HCT116 (cell line): Measurements from ENCODE around the gene FOXP2. TPM values are rescaled to one million over a fixed set of nuclear protein-coding genes. Genes with fewer than 3 reads are reported as not detected.

ENCODE experiments used
- ATAC-seq: fragments of 200-7000 bp; cut with Tn5 transposase; 2 replicates; pipeline ENCODE4 v1.9.1; 2020; ENCODE audit warnings: mild to moderate bottlenecking, moderate library complexity
- BruUV-seq: library from RNA; stranded (reverse); fragments of 400-500 nt; replicated peaks from 2 replicates; lab custom pipeline; 2021; lab: Mats Ljungman, UMichigan
- CTCF ChIA-PET: fragments of 300-600 bp; sonication (Branson Sonifier 250); formaldehyde crosslinking; loops from one replicate; lab custom pipeline; 2021; ENCODE audit warnings: antibody characterized with exemption; lab: Charles Lee
- POLR2A ChIA-PET: fragments of 300-600, 350-600 bp; sonication (Branson Sonifier 250); formaldehyde crosslinking; loops from one replicate; lab custom pipeline; 2021; ENCODE audit warnings: antibody characterized with exemption; lab: Charles Lee
- RAD21 ChIA-PET, 2 experiments: fragments of 300-600 bp; sonication (Branson Sonifier 250); formaldehyde crosslinking; loops; one replicate each; lab custom pipeline; 2023; ENCODE audit warnings: low total read pairs in 2 of 2; ENCODE audit not compliant: uncharacterized antibody in 2 of 2, unreplicated experiment in 2 of 2, low non-redundant PET in 1 of 2; lab: Charles Lee
- DNase-seq: peaks from one replicate; pipeline ENCODE4 v3.0.0-alpha.2; 2010; ENCODE audit warnings: low read depth, low spot score
- H2AFZ ChIP-seq: fragments of 200-600 bp; shearing (Covaris generic), sonication (generic); 2 replicates; pipeline ENCODE4 v1.6.1; 2017; ENCODE audit warnings: low read depth, mixed run types, mixed read lengths, antibody characterized with exemption, low read length; ENCODE audit not compliant: poor library complexity, severe bottlenecking
- H3K27ac ChIP-seq: 2 replicates; pipeline ENCODE4 v1.5.1; 2012; ENCODE audit warnings: low read depth, low read length
- H3K27me3 ChIP-seq: fragments of 200-600 bp; sonication (generic); 2 replicates; pipeline ENCODE4 v1.6.1; 2016; ENCODE audit warnings: mixed run types, low read length, mixed read lengths; ENCODE audit not compliant: insufficient read depth
- H3K36me3 ChIP-seq, 2 experiments: fragments of 200-500 bp in 1 of 2; fragments of 200-600 bp in 1 of 2; sonication (Bioruptor generic) in 1 of 2; sonication (generic) in 1 of 2; 2 replicates each; pipeline versions ENCODE4 v1.5.1 to v1.6.1; 2014 to 2016; ENCODE audit warnings: low read length in 2 of 2, inconsistent platforms in 1 of 2, mixed read lengths in 1 of 2, mixed run types in 1 of 2; ENCODE audit not compliant: insufficient read depth in 2 of 2, control insufficient read depth in 1 of 2
- H3K4me1 ChIP-seq, 2 experiments: fragments of 200-600 bp in 1 of 2; sonication (generic) in 1 of 2; 2 replicates each; pipeline versions ENCODE4 v1.5.1 to v1.6.1; 2012 to 2017; ENCODE audit warnings: low read length in 2 of 2, inconsistent platforms in 1 of 2, mild to moderate bottlenecking in 1 of 2, mixed read lengths in 1 of 2, mixed run types in 1 of 2, moderate library complexity in 1 of 2; ENCODE audit not compliant: insufficient read depth in 2 of 2, control insufficient read depth in 1 of 2
- H3K4me2 ChIP-seq: fragments of 200-600 bp; sonication (generic); 2 replicates; pipeline ENCODE4 v1.6.1; 2017; ENCODE audit warnings: mixed run types, low read length, mixed read lengths
- H3K4me3 ChIP-seq, 2 experiments: fragments of 200-600 bp in 1 of 2; sonication (generic) in 1 of 2; replicated peaks in 1 of 2; 2 replicates each; pipeline ENCODE4 v1.5.1; 2011 to 2016; ENCODE audit warnings: low read length in 2 of 2, control low read depth in 1 of 2, low read depth in 1 of 2, mild to moderate bottlenecking in 1 of 2, mixed read lengths in 1 of 2, mixed run types in 1 of 2
- H3K79me2 ChIP-seq: fragments of 200-600 bp; sonication (generic); 2 replicates; pipeline ENCODE4 v1.6.1; 2017; ENCODE audit warnings: mild to moderate bottlenecking, mixed run types, low read length, moderate library complexity, mixed read lengths; ENCODE audit not compliant: insufficient read depth
- H3K9ac ChIP-seq: fragments of 200-600 bp; sonication (generic); 2 replicates; pipeline ENCODE4 v1.6.1; 2016; ENCODE audit warnings: low read length, mixed read lengths
- H3K9me2 ChIP-seq: fragments of 200-600 bp; sonication (generic), shearing (Covaris generic); 2 replicates; pipeline ENCODE4 v1.6.1; 2017; ENCODE audit warnings: mixed run types, mild to moderate bottlenecking, moderate library complexity; ENCODE audit not compliant: insufficient read depth
- H3K9me3 ChIP-seq, 2 experiments: fragments of 200-500 bp in 1 of 2; fragments of 200-600 bp in 1 of 2; sonication (Bioruptor generic) in 1 of 2; sonication (generic) in 1 of 2; 2 replicates each; pipeline ENCODE4 v1.6.1; 2014 to 2017; ENCODE audit warnings: low read length in 2 of 2, mixed read lengths in 2 of 2, inconsistent platforms in 1 of 2, low read depth in 1 of 2, mild to moderate bottlenecking in 1 of 2, mixed run types in 1 of 2, moderate library complexity in 1 of 2; ENCODE audit not compliant: control insufficient read depth in 1 of 2, insufficient read depth in 1 of 2
- H4K20me1 ChIP-seq: fragments of 200-600 bp; sonication (generic), shearing (Covaris generic); 2 replicates; pipeline ENCODE4 v1.6.1; 2017; ENCODE audit warnings: mixed run types, mild to moderate bottlenecking, moderate library complexity; ENCODE audit not compliant: insufficient read depth
- CBX3 ChIP-seq: IDR thresholded peaks from 2 replicates; pipeline ENCODE4 v1.6.1; 2012; ENCODE audit warnings: low read depth
- CEBPB ChIP-seq: IDR thresholded peaks from 2 replicates; pipeline ENCODE4 v1.6.1; 2012; ENCODE audit warnings: low read depth
- ELF1 ChIP-seq: IDR thresholded peaks from 2 replicates; pipeline ENCODE4 v1.6.1; 2012; ENCODE audit warnings: low read depth, borderline replicate concordance
- SP1 ChIP-seq: IDR thresholded peaks from 2 replicates; pipeline ENCODE4 v1.6.1; 2012; ENCODE audit warnings: low read depth
- TCF7L2 ChIP-seq: IDR thresholded peaks from 2 replicates; pipeline ENCODE4 v1.7.0; 2011; ENCODE audit warnings: borderline replicate concordance, inconsistent platforms; ENCODE audit not compliant: insufficient read depth, insufficient read length; ENCODE audit errors: extremely low read depth
- ZNF274 ChIP-seq: fragments of 200-500 bp; sonication (Bioruptor generic); IDR thresholded peaks from 2 replicates; pipeline ENCODE4 v1.6.1; 2014; ENCODE audit warnings: mild to moderate bottlenecking, low read depth, low read length, inconsistent platforms
- intact Hi-C: fragments of 100-400 bp; cut with micrococcal nuclease; formaldehyde crosslinking; loops from 2 replicates; pipeline ENCODE4 v1.10.0; 2022
- total RNA-seq: library from RNA; stranded (reverse); gene quantifications from one replicate; pipeline ENCODE4 v1.2.1, GENCODE V29; 2021; ENCODE audit not compliant: unreplicated experiment
- TF ChIP-seq, protein P1 (sequence below): IDR thresholded peaks from 2 replicates; pipeline ENCODE4 v1.6.1; 2011; ENCODE audit warnings: mild to moderate bottlenecking, low read length, moderate library complexity; ENCODE audit not compliant: insufficient replicate concordance; ENCODE audit errors: extremely low read depth
- TF ChIP-seq, protein P2 (sequence below): IDR thresholded peaks from 2 replicates; pipeline ENCODE4 v1.6.1; 2012
- TF ChIP-seq, protein P3 (sequence below): IDR thresholded peaks from 2 replicates; pipeline ENCODE4 v1.6.1; 2012

Gene FOXP2
- total RNA-seq, 1 experiment from 2014 or later, result 2.5 TPM

DNA sequence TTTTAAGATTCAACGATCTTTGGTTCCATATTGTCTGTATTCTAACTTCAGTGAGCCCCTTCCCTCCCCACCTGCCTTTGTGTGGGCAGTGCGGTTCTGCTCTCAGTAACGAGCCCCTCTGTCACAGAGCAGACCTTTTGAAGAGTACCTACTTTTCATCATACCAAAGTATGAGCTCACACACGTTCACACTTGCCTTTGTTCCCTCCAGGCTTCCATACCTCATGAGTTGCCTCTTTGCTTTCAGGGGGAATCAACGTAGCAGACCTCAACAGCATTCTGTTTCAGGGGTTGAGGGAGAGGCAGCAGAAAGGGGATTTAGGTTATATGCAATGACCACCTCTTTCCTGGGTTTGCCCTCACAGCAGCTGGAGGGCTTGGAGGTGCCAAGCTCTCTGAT lies 295.9 kb downstream of the FOXP2 start:
- ChIA-PET RAD21 (no interaction called here), POLR2A (no interaction called here), CTCF (no interaction called here)
- no peak overlapping the region for H2AFZ ChIP-seq
- ATAC-seq (no peak), DNase-seq (no peak)
- intact Hi-C loops, result no loop called here
- H3K9ac ChIP-seq, result no peak overlapping the region
- no peaks in the 10 kb centered on the region for H3K9me2 ChIP-seq
- no peaks in the 10 kb centered on the region for H4K20me1 ChIP-seq
- H3K4me2 ChIP-seq, result no peak overlapping the region
- no TSS peak for BruUV-seq
- H3K27me3 ChIP-seq, result no peaks in the 10 kb centered on the region
- H3K4me1 ChIP-seq, result no peaks in the 10 kb centered on the region
- H3K4me3 ChIP-seq, result no peak overlapping the region
- no peaks in the 10 kb centered on the region for H3K36me3 ChIP-seq
- no peaks in the 10 kb centered on the region for H3K9me3 ChIP-seq
- TF ChIP-seq, protein P1, sequence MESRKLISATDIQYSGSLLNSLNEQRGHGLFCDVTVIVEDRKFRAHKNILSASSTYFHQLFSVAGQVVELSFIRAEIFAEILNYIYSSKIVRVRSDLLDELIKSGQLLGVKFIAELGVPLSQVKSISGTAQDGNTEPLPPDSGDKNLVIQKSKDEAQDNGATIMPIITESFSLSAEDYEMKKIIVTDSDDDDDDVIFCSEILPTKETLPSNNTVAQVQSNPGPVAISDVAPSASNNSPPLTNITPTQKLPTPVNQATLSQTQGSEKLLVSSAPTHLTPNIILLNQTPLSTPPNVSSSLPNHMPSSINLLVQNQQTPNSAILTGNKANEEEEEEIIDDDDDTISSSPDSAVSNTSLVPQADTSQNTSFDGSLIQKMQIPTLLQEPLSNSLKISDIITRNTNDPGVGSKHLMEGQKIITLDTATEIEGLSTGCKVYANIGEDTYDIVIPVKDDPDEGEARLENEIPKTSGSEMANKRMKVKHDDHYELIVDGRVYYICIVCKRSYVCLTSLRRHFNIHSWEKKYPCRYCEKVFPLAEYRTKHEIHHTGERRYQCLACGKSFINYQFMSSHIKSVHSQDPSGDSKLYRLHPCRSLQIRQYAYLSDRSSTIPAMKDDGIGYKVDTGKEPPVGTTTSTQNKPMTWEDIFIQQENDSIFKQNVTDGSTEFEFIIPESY, result no peak
- no peak for TF ChIP-seq ELF1
- TF ChIP-seq, protein P2, sequence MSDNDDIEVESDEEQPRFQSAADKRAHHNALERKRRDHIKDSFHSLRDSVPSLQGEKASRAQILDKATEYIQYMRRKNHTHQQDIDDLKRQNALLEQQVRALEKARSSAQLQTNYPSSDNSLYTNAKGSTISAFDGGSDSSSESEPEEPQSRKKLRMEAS, result no peak
- TF ChIP-seq ZNF274, result no peak
- no peak for TF ChIP-seq CEBPB
- no peak for TF ChIP-seq CBX3
- TF ChIP-seq, protein P3, sequence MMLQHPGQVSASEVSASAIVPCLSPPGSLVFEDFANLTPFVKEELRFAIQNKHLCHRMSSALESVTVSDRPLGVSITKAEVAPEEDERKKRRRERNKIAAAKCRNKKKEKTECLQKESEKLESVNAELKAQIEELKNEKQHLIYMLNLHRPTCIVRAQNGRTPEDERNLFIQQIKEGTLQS, result no peak
- TF ChIP-seq SP1, result no peak
- TF ChIP-seq TCF7L2, result no peak
- H3K79me2 ChIP-seq, result no peaks in the 10 kb centered on the region
- no peak overlapping the region for H3K27ac ChIP-seq
